Mucosa of descending colon (tissue), 3 donors: Measurements from ENCODE around the gene PKDCC. TPM values are rescaled to one million over a fixed set of nuclear protein-coding genes. Genes with fewer than 3 reads are reported as not detected.
A peak's percentile ranks its signal among the peaks of the same experiment; 100 is the strongest.

Experiments
- ATAC-seq: fragments of 200-7000 bp; cut with Tn5 transposase; one replicate; pipeline ENCODE4 v1.9.1; 2020; ENCODE audit warnings: mild to moderate bottlenecking, moderate library complexity
- DNase-seq, 3 donors: peaks; one replicate each; pipeline ENCODE4 v3.0.0-alpha.2; 2020
- H3K36me3 ChIP-seq: fragments of 200-600 bp; one replicate; pipeline ENCODE4 v1.8.0; 2021; ENCODE audit warnings: low read depth, mild to moderate bottlenecking
- H3K4me1 ChIP-seq: fragments of 200-600 bp; one replicate; pipeline ENCODE4 v1.8.0; 2021; ENCODE audit warnings: low read depth, mild to moderate bottlenecking
- H3K4me3 ChIP-seq: fragments of 200-600 bp; one replicate; pipeline ENCODE4 v1.8.0; 2021; ENCODE audit warnings: mild to moderate bottlenecking
- H3K9me3 ChIP-seq: fragments of 200-600 bp; one replicate; pipeline ENCODE4 v1.8.0; 2021; ENCODE audit warnings: mild to moderate bottlenecking
- CTCF ChIP-seq: fragments of 200-600 bp; IDR thresholded peaks from one replicate; pipeline ENCODE4 v1.8.0; 2022; ENCODE audit warnings: antibody characterized with exemption, mild to moderate bottlenecking
- intact Hi-C, 2 donors: fragments of 100-400 bp; cut with DNase I in 1 of 2; cut with micrococcal nuclease in 1 of 2; formaldehyde crosslinking; loops; one replicate each; pipeline versions ENCODE4 v1.11.0 to v1.11.1; 2022; cut with DNase I, micrococcal nuclease
- total RNA-seq, 3 donors: library from RNA; stranded (reverse); fragmentation: NEBNext Ultra II Directional in 2 of 3; extraction: Animal tissue kit (Norgen Biotek cat#: 25700) in 2 of 3; gene quantifications; one replicate each; pipeline versions ENCODE4 v1.2.1 to v1.2.4, GENCODE V29; 2021 to 2023
- donor health status: DM: no; HTN: no; CAD: no; lungs with moderate emphysema.
- donor health status: DM: no; HTN: no; CAD: no.
- donor health status: DM: no; HTN: yes; CAD: no.

The PKDCC gene
- total RNA-seq, 3 donors from 2014 or later = 79.3 to 88.8 (median 80.7) TPM

GRCh38 chr2:42067521-42067920 is 19.7 kb downstream of the PKDCC start:
- intact Hi-C loops = no loop called here
- Histone ChIP-seq H3K36me3 (no peaks in the 10 kb centered on the region), H3K4me3 (no peak overlapping the region), H3K4me1 (peaks cover 27% of the 10 kb centered on the region), H3K9me3 (no peaks in the 10 kb centered on the region)
- ATAC-seq = no peak
- DNase-seq = peak in 1 of 3 donors; percentile 71
- no peak for TF ChIP-seq CTCF

- TF ChIP-seq CTCF = no peak
- ATAC-seq = no peak
- Histone ChIP-seq H3K4me1 (peaks cover 20% of the 10 kb centered on the region), H3K9me3 (no peaks in the 10 kb centered on the region), H3K4me3 (no peak overlapping the region), H3K36me3 (no peaks in the 10 kb centered on the region)
- no peak for DNase-seq
- intact Hi-C loops = no loop called here
Measured at GRCh38 chr2:42068571-42069178, 20.9 kb downstream of the PKDCC start.

- peaks cover 16% of the 10 kb centered on the region for H3K4me1 ChIP-seq
- ATAC-seq (no peak), DNase-seq (no peak)
- H3K36me3 ChIP-seq = no peaks in the 10 kb centered on the region
- no peak overlapping the region for H3K4me3 ChIP-seq
- TF ChIP-seq CTCF = no peak
- intact Hi-C loops = no loop called here
- H3K9me3 ChIP-seq = no peaks in the 10 kb centered on the region
Measured at GRCh38 chr2:42069568-42069967, 21.7 kb downstream of the PKDCC start.

- no peak for TF ChIP-seq CTCF
- Histone ChIP-seq H3K4me1 (peaks cover 16% of the 10 kb centered on the region), H3K9me3 (no peaks in the 10 kb centered on the region), H3K36me3 (no peaks in the 10 kb centered on the region), H3K4me3 (no peak overlapping the region)
- DNase-seq (no peak), ATAC-seq (peak; percentile 48)
- intact Hi-C loops = no loop called here
Measured at GRCh38 chr2:42071791-42072190, 24.0 kb downstream of the PKDCC start.

- peak; percentile 93 for ATAC-seq
- H3K4me1 ChIP-seq = peaks cover 16% of the 10 kb centered on the region
- intact Hi-C loops = no loop called here
- no peaks in the 10 kb centered on the region for H3K36me3 ChIP-seq
- H3K4me3 ChIP-seq = no peak overlapping the region
- DNase-seq = peak; percentile 88 to 91 (median 90)
- no peak for TF ChIP-seq CTCF
- no peaks in the 10 kb centered on the region for H3K9me3 ChIP-seq
Measured at GRCh38 chr2:42072349-42073118, 24.7 kb downstream of the PKDCC start.
